Uterus (tissue), 4 donors: Measurements from ENCODE around the gene YIF1B. TPM values are rescaled to one million over a fixed set of nuclear protein-coding genes. Genes with fewer than 3 reads are reported as not detected.
A peak's percentile ranks its signal among the peaks of the same experiment; 100 is the strongest.

Experiments
- DNase-seq, 2 donors: peaks; one replicate each; pipeline ENCODE4 v3.0.0-alpha.2; 2019 to 2020
- H3K27ac ChIP-seq, 2 donors: fragments of 200-600 bp; sonication (generic); 1 replicate in 1 of 2; 2 replicates in 1 of 2; pipeline ENCODE4 v1.5.1; 2016 to 2018
- H3K27me3 ChIP-seq, 2 donors: fragments of 200-600 bp; sonication (generic); one replicate each; pipeline ENCODE4 v1.5.1; 2018 to 2019; ENCODE audit warnings: control low read depth in 1 of 2
- H3K36me3 ChIP-seq, 2 donors: fragments of 200-600 bp; sonication (generic); one replicate each; pipeline ENCODE4 v1.5.1; 2019; ENCODE audit warnings: control low read depth in 1 of 2
- H3K4me1 ChIP-seq, 2 donors: fragments of 200-600 bp; sonication (generic); one replicate each; pipeline ENCODE4 v1.5.1; 2018 to 2019; ENCODE audit warnings: control low read depth in 1 of 2
- H3K4me3 ChIP-seq, 2 donors: fragments of 200-600 bp; sonication (generic); 1 replicate in 1 of 2; 2 replicates in 1 of 2; pipeline ENCODE4 v1.5.1; 2018 to 2019; ENCODE audit warnings: mild to moderate bottlenecking in 1 of 2
- H3K9me3 ChIP-seq, 2 donors: fragments of 200-600 bp; sonication (generic); one replicate each; pipeline ENCODE4 v1.5.1; 2019; ENCODE audit warnings: control low read depth in 1 of 2
- CTCF ChIP-seq, 4 experiments: fragments of 200-600 bp in 2 of 4; fragments of 450-650 bp in 2 of 4; sonication (generic) in 2 of 4; IDR thresholded peaks; one replicate each; pipeline ENCODE4 v1.5.1; 2016 to 2019; ENCODE audit warnings: antibody characterized with exemption in 4 of 4, mild to moderate bottlenecking in 2 of 4, moderate library complexity in 1 of 4
- POLR2A ChIP-seq, 2 donors: fragments of 450-650 bp; IDR thresholded peaks; one replicate each; pipeline ENCODE4 v1.6.1; 2016; ENCODE audit warnings: antibody characterized with exemption in 2 of 2, mild to moderate bottlenecking in 1 of 2, moderate library complexity in 1 of 2
- intact Hi-C: fragments of 100-400 bp; cut with DNase I; formaldehyde crosslinking; loops from one replicate; pipeline ENCODE4 v1.15.1; 2023; ENCODE audit warnings: low total_unique reads
- total RNA-seq, 4 donors: library from RNA; depleted of rRNA in 3 of 4; stranded (reverse); fragments of >200 nt in 3 of 4; gene quantifications; one replicate each; pipeline versions ENCODE4 v1.1.0 to v1.2.4, GENCODE V29; 2014 to 2023
- donor health status: DM: yes; HTN: yes; CAD: no.

YIF1B gene
- total RNA-seq, 4 donors from 2014 or later: 6.4 to 31.7 (median 21.5) TPM

- peaks cover 0 to 21% of the 10 kb centered on the region in 2 donors for H3K4me1 ChIP-seq
- no peak for DNase-seq
- intact Hi-C loops: no loop called here
- no peaks in the 10 kb centered on the region for H3K36me3 ChIP-seq
- no peak overlapping the region for H3K4me3 ChIP-seq
- TF ChIP-seq POLR2A (IDR thresholded peaks at IDR 0.05) (no peak), CTCF (IDR thresholded peaks at IDR 0.05) (no peak)
- no peaks in the 10 kb centered on the region for H3K27me3 ChIP-seq
- H3K27ac ChIP-seq: peak overlapping the region; percentile 74 to 80
- no peaks in the 10 kb centered on the region for H3K9me3 ChIP-seq
These were observed 38.7 kb downstream of the YIF1B start for GRCh38 chr19:38276942-38277517.

GRCh38 chr19:38274739-38275138, 41.0 kb downstream of the YIF1B start:
- DNase-seq: no peak
- Histone ChIP-seq H3K4me1 (peaks cover 0 to 21% of the 10 kb centered on the region in 2 donors), H3K36me3 (no peaks in the 10 kb centered on the region), H3K27me3 (no peaks in the 10 kb centered on the region), H3K9me3 (no peaks in the 10 kb centered on the region), H3K27ac (no peak overlapping the region), H3K4me3 (no peak overlapping the region)
- intact Hi-C loops: no loop called here
- TF ChIP-seq CTCF (IDR thresholded peaks at IDR 0.05): no peak
- no peak for TF ChIP-seq POLR2A (IDR thresholded peaks at IDR 0.05)

- Histone ChIP-seq H3K4me3 (no peak overlapping the region), H3K27ac (no peak overlapping the region), H3K27me3 (no peaks in the 10 kb centered on the region), H3K4me1 (peaks cover 0 to 18% of the 10 kb centered on the region in 2 donors), H3K36me3 (no peaks in the 10 kb centered on the region), H3K9me3 (no peaks in the 10 kb centered on the region)
- TF ChIP-seq CTCF (IDR thresholded peaks at IDR 0.05): no peak
- TF ChIP-seq POLR2A (IDR thresholded peaks at IDR 0.05): no peak
- intact Hi-C loops: no loop called here
- DNase-seq: no peak
These were observed 42.2 kb downstream of the YIF1B start for GRCh38 chr19:38273499-38273898.

GRCh38 chr19:38270587-38271167, 45.1 kb downstream of the YIF1B start:
- Histone ChIP-seq H3K4me3 (no peak overlapping the region), H3K27ac (no peak overlapping the region), H3K36me3 (no peaks in the 10 kb centered on the region), H3K9me3 (no peaks in the 10 kb centered on the region), H3K27me3 (no peaks in the 10 kb centered on the region), H3K4me1 (no peaks in the 10 kb centered on the region)
- DNase-seq: no peak
- TF ChIP-seq POLR2A (IDR thresholded peaks at IDR 0.05) (no peak), CTCF (IDR thresholded peaks at IDR 0.05) (no peak)
- intact Hi-C loops: no loop called here

DNA sequence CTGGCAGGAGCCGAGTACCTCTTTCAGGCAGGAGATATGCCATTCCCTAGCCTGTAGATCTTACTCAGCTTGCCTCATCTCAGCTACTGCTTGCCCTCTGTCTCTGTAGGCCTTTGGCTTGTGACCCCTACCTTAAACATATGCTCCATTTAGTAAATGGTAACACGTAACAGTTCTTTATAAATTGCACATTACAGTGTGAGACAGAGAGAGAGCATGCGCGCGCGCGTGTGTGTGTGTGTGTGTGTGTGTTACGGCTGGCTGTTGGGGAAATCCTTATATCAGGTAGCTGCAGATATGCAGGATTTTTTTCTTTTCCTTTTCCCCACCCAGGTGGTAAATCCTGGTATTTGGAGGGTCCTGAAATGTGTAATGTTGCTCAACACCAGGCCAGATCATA, 47.2 kb downstream of the YIF1B start:
- H3K4me3 ChIP-seq: no peak overlapping the region
- H3K36me3 ChIP-seq: no peaks in the 10 kb centered on the region
- TF ChIP-seq POLR2A (IDR thresholded peaks at IDR 0.05) (no peak), CTCF (IDR thresholded peaks at IDR 0.05) (no peak)
- H3K27ac ChIP-seq: no peak overlapping the region
- no peaks in the 10 kb centered on the region for H3K27me3 ChIP-seq
- H3K9me3 ChIP-seq: no peaks in the 10 kb centered on the region
- intact Hi-C loops: no loop called here
- DNase-seq: no peak
- H3K4me1 ChIP-seq: no peaks in the 10 kb centered on the region
